Measurements from ENCODE around the gene KAT6B.

DNA sequence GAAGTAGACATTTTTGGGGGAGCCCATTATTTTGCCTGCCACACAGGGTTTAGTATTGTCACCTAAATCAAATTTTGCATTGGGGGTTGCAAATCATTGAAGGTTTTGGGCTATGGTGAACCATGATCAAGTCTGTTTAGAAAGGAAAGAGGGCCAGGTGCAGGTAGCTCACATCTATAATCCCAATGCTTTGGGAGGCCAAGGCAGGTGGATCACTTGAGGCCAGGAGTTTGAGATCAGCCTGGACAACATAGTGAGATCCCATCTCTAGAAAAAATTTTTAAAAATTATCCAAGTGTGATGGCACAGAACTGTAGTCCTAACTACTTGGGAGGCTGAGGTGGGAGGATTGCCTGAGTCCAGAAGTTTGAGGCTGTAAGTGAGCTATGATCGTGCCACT lies 31.2 kb downstream of the KAT6B start:
- no peak for TF ChIP-seq GLIS2 (tag by site-specific recombination; IDR thresholded peaks at IDR 0.05)
- TF ChIP-seq, protein P1, sequence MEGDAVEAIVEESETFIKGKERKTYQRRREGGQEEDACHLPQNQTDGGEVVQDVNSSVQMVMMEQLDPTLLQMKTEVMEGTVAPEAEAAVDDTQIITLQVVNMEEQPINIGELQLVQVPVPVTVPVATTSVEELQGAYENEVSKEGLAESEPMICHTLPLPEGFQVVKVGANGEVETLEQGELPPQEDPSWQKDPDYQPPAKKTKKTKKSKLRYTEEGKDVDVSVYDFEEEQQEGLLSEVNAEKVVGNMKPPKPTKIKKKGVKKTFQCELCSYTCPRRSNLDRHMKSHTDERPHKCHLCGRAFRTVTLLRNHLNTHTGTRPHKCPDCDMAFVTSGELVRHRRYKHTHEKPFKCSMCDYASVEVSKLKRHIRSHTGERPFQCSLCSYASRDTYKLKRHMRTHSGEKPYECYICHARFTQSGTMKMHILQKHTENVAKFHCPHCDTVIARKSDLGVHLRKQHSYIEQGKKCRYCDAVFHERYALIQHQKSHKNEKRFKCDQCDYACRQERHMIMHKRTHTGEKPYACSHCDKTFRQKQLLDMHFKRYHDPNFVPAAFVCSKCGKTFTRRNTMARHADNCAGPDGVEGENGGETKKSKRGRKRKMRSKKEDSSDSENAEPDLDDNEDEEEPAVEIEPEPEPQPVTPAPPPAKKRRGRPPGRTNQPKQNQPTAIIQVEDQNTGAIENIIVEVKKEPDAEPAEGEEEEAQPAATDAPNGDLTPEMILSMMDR (tag by site-specific recombination; IDR thresholded peaks at IDR 0.05) = no peak
- TF ChIP-seq, protein P2, sequence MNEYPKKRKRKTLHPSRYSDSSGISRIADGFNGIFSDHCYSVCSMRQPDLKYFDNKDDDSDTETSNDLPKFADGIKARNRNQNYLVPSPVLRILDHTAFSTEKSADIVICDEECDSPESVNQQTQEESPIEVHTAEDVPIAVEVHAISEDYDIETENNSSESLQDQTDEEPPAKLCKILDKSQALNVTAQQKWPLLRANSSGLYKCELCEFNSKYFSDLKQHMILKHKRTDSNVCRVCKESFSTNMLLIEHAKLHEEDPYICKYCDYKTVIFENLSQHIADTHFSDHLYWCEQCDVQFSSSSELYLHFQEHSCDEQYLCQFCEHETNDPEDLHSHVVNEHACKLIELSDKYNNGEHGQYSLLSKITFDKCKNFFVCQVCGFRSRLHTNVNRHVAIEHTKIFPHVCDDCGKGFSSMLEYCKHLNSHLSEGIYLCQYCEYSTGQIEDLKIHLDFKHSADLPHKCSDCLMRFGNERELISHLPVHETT (tag by site-specific recombination; IDR thresholded peaks at IDR 0.05) = no peak
- TF ChIP-seq ZNF670 (tag by site-specific recombination; IDR thresholded peaks at IDR 0.05; ENCODE audit: low read depth) = no peak
- no peak for TF ChIP-seq ZNF274 (IDR thresholded peaks at IDR 0.05; ENCODE audit: low read length)
- TF ChIP-seq ZNF274 (tag by site-specific recombination; IDR thresholded peaks at IDR 0.05; ENCODE audit: borderline replicate concordance) = no peak
- no peak for TF ChIP-seq ZSCAN18 (tag by site-specific recombination; IDR thresholded peaks at IDR 0.05)
- TF ChIP-seq, protein P3, sequence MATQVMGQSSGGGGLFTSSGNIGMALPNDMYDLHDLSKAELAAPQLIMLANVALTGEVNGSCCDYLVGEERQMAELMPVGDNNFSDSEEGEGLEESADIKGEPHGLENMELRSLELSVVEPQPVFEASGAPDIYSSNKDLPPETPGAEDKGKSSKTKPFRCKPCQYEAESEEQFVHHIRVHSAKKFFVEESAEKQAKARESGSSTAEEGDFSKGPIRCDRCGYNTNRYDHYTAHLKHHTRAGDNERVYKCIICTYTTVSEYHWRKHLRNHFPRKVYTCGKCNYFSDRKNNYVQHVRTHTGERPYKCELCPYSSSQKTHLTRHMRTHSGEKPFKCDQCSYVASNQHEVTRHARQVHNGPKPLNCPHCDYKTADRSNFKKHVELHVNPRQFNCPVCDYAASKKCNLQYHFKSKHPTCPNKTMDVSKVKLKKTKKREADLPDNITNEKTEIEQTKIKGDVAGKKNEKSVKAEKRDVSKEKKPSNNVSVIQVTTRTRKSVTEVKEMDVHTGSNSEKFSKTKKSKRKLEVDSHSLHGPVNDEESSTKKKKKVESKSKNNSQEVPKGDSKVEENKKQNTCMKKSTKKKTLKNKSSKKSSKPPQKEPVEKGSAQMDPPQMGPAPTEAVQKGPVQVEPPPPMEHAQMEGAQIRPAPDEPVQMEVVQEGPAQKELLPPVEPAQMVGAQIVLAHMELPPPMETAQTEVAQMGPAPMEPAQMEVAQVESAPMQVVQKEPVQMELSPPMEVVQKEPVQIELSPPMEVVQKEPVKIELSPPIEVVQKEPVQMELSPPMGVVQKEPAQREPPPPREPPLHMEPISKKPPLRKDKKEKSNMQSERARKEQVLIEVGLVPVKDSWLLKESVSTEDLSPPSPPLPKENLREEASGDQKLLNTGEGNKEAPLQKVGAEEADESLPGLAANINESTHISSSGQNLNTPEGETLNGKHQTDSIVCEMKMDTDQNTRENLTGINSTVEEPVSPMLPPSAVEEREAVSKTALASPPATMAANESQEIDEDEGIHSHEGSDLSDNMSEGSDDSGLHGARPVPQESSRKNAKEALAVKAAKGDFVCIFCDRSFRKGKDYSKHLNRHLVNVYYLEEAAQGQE (tag by site-specific recombination; IDR thresholded peaks at IDR 0.05) = no peak
- no peak for TF ChIP-seq ZNF114 (tag by site-specific recombination; IDR thresholded peaks at IDR 0.05)
- TF ChIP-seq ZNF148 (tag by site-specific recombination; IDR thresholded peaks at IDR 0.05; ENCODE audit: borderline replicate concordance) = no peak
- TF ChIP-seq, protein P4, sequence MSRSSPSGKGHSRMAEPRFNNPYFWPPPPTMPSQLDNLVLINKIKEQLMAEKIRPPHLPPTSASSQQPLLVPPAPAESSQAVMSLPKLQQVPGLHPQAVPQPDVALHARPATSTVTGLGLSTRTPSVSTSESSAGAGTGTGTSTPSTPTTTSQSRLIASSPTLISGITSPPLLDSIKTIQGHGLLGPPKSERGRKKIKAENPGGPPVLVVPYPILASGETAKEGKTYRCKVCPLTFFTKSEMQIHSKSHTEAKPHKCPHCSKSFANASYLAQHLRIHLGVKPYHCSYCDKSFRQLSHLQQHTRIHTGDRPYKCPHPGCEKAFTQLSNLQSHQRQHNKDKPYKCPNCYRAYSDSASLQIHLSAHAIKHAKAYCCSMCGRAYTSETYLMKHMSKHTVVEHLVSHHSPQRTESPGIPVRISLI (tag by site-specific recombination; IDR thresholded peaks at IDR 0.05) = no peak
- no peak for TF ChIP-seq ZBTB6 (tag by site-specific recombination; IDR thresholded peaks at IDR 0.05)
- no peak for TF ChIP-seq ZNF571 (tag by site-specific recombination; IDR thresholded peaks at IDR 0.05)
- no peak for TF ChIP-seq KLF9 (tag by site-specific recombination; IDR thresholded peaks at IDR 0.05; ENCODE audit: low read depth)

Measured in HEK293 (cell line).